GM21737 (cell line): ENCODE measurements around the gene PPARGC1A.

Experiments
- ATAC-seq: cut with Tn5 transposase; IDR thresholded peaks from one replicate; pipeline ENCODE4 v1.9.1; 2021; ENCODE audit warnings: mild to moderate bottlenecking, moderate library complexity; ENCODE audit not compliant: unreplicated experiment

The PPARGC1A gene, protein sequence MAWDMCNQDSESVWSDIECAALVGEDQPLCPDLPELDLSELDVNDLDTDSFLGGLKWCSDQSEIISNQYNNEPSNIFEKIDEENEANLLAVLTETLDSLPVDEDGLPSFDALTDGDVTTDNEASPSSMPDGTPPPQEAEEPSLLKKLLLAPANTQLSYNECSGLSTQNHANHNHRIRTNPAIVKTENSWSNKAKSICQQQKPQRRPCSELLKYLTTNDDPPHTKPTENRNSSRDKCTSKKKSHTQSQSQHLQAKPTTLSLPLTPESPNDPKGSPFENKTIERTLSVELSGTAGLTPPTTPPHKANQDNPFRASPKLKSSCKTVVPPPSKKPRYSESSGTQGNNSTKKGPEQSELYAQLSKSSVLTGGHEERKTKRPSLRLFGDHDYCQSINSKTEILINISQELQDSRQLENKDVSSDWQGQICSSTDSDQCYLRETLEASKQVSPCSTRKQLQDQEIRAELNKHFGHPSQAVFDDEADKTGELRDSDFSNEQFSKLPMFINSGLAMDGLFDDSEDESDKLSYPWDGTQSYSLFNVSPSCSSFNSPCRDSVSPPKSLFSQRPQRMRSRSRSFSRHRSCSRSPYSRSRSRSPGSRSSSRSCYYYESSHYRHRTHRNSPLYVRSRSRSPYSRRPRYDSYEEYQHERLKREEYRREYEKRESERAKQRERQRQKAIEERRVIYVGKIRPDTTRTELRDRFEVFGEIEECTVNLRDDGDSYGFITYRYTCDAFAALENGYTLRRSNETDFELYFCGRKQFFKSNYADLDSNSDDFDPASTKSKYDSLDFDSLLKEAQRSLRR

DNA sequence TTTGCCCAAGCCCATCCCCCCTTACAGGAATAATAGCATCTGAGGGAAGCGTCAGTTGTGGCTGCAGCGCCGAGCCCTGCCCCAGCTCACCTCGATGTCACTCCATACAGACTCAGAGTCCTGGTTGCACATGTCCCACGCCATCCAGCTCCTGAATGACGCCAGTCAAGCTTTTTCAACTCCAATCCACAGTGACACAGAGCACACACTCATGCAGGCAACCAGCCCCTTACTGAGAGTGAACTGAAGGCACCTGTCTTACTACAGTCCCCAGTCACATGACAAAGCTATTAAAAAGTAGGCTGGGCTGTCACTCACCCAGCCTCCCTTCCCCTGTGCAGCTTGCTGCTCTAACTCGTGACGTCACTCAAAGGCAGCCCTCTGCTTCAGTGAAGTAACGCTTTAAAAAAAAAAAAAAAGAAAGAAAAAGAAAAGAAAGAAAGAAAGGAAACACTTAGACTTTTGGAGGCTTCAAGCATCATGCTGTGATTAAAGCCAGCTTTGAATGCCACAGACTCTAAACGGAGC is at the start of gene PPARGC1A:
Gene PPARGC1A, minus strand, starts transcription at position 234 of the 528 bp plus-strand sequence. Its CDS starts 90 bp downstream, at position 144.
- ATAC-seq = no peak

DNA sequence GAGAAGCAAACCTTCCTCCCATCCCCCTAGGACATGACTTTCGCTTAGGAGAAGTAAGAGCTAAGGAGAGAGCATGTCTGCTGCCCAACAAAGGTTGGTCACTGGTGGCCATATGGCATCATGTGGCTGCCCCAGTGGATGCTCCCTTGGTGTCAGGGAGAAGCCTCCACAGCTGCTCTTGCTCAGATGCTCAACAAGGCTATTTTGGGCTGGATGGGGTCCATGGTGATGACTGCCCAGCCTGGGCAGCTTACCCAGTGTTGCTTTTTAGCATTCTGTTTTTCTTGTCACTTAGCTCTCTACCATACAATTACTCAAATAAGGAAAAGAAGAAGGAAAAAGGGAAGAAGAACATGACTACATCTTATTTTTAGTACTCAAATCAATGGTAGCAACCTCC is 48.9 kb upstream of the PPARGC1A start:
- ATAC-seq = no peak

DNA sequence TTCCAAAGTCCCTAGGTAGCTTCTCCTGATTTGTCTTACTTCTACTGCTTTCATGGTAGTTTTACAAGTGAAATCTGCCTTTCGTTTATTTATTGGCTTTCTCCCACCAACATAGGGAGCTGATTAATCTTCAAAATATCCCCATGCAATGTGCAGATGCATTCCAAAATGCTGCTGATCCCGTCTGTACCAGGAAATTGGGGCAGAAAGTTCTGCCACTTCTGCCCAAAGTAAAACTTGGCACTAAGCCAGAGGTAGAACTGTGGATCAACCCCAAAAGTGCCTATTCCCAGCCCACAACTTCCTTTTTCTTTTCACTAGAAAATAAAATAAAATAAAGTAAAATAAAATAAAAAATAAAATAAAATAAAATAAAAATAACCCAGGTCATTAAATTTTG is 47.3 kb upstream of the PPARGC1A start:
- ATAC-seq = no peak

DNA sequence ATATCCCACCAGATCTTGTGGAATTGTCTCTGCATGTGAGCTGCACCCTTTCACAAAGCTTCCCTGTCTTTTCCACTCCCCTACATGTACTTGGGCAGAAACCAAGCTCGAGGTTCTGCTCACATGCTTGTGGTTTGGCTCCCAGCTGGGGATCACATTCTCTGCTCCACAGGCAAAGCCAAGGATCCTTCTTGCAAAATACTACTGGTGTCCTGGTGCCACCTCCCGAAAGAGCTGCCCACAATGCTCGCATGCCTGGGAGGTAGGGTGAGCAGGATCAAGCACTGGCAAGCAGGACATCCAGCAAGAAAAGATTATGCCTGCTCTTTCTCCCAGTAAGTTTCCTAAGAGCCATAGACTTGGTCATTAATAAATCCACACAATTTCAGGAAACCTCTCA is 45.1 kb upstream of the PPARGC1A start:
- no peak for ATAC-seq

DNA sequence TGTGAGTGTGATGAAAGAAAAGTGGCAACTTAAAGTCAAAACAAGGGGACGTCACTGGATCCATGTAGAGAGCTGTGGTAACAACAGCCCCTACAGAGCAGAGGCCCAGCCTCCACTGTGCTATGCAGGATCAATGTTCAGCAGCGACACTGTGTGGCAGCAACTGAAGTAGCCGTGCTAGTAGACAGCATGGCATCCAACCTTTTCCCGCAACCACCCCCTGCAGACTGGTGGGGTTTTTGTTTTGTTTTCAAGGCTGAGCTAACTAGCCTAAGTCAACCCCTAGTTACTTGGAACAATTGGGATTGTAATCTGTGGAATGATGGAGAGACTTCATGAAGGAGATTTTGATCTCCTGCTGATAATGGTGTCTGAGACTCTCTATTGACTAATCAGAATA is 44.4 kb upstream of the PPARGC1A start:
- ATAC-seq = no peak

DNA sequence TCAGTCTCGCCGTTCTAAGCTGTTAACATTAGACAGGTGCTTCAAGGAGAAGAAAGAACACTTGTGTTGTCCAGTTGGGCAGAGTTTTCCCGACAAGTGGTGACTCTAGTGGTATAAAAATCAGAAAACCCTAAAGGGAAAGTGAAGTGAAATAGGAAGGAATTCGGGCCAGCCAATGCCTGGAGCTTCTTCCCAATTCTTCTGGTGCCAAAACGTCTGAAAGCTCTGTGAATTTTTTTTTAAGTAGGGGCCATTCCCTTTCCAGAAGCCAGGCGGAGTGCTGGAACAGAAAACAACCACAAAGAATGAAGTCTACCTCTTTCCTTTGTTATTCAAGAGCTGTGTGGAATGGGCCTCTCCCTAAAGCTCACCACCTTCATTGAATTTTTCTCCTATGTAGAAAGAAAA is 43.1 kb upstream of the PPARGC1A start:
- ATAC-seq = no peak

DNA sequence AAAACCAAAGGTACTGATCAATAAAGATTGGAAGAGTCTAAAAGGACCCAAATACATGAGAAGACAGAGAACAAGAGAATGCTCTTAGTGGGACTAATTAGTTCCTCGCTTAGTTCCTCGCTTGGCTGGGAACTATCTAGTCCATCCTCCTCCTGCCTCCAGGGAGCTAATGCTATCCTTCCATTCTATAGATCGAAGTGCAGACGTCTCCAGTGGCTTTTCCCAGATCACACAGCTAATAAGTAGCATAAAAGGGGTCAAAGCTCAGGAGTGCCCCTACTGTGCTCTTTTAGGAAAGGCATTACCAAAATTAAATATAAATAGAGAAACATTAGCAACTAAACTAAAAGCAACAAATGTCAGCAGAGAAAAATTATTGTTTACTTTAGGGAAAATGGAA is 42.3 kb upstream of the PPARGC1A start:
- ATAC-seq = no peak

DNA sequence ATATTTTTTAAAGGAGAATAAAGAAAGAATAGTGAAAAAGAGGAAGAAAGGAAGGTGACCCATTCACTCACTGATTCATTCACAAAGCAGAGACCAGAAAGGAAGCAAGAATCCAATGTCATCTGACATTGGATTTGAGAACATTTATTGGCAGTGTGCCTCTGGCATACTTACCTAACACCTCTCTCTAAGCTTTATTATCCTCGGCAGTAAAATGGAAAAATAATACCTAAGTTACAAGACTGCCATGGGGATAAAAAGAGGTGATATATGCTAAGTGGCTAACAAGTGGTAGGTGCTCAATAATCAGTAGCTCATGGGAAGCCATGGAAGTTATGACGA is 41.6 kb upstream of the PPARGC1A start:
- ATAC-seq = no peak

DNA sequence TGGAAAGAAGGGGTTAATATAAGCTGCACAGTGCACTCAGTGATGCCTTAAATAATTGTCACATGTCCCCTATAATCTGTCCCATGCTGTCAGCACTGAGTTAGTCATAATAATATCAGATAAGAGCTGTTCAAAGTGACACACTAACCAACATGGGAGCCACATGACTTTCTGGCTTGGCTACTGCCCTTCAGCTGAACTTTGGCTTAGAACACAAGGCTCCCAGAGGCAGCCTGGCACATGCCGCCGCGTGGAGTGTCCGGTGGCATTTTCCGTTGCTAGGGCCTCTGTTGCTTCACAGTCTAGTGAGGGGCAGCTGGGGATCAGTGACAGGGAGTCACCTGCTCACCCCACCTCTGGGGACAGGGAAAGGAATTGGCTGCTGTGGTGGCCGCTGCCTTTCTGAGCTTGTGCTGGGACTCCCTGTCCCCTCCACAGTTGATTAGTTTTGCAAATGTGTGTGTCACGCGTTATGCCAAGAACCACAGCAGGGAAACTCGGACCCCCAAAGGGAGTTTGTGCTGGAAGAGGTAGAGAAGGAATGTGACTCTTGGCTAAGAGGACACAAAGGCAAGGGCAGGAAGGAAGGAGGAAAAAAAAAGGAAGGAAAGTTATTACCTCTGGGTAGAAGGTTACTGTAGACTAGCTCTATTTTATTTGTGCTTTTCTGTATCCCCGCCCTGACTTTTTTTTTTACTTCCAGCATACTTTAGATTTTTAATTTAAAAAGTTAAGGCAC is 41.1 kb upstream of the PPARGC1A start:
- no peak for ATAC-seq

DNA sequence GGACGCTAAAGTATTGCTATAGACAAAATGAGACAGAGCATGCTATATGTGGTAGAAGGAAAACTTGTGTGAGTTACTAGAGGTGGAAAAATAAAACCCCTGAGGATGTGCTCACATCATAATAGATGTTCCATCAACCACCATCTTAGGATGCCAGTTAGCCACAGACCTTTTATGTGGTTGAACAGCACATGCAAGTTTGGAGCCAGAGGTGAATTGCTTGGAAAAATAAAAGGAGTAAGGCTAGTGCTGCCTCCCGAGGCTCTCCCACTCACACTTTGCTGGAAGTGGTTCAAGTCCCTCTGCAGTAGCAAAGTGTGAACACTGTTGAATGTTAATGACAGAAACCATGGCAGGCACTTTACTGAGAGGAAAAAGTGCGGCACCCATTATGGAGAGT is 39.4 kb upstream of the PPARGC1A start:
- ATAC-seq = no peak

DNA sequence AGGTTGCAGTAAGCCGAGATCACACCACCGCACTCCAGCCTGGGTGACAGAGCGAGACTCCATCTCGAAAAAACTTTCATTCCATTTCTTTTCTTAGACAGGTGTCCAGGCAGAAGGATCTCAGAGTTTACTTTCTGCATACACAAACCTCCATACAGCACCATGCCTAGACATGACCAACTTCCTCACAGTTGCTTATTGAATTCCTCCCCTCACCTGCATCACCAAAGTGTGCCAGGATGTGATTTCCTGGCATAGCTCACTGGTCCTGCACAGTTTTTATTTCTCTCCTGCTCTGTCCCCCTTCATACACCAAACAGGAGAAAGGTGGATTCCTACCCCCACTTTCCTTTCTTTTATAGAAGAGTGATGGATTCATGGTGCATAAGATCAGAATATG is 34.7 kb upstream of the PPARGC1A start:
- no peak for ATAC-seq

DNA sequence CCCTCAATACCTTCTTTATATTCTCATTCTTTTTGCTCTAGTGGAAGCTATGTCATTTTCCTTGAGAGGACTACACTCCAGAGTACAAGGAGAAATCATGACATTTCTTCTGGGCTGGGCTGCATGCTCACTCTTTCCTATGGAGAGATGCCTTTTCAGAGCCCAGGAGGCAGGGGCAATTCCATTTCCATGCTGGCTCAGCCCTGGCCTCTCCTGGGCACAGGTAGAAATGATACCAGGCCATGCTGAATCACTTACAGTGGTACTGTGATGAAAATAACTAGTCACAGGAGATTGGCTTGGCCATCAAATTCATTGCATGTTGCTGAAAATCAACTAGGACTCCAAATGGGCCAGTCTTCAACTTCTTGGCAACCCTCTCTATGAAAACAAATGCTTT is 34.0 kb upstream of the PPARGC1A start:
- ATAC-seq = no peak

DNA sequence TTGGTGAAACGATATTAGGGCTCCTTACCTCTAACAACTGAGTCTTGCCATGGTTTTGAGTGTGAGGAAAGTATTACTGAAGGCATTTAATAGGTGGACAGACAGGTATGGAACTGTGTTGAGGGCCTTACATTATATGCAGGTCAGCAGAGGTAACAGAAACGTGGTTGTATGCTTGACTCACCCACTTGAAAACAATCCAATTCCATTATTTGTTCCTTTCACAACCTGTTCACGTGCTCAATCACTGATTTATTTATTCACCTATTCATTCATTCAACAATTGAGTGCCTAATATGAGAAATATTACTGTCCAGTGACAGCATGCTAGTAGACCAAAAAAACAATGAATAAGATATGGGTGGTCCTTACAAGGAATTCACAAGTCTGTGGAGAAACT is 33.3 kb upstream of the PPARGC1A start:
- no peak for ATAC-seq

DNA sequence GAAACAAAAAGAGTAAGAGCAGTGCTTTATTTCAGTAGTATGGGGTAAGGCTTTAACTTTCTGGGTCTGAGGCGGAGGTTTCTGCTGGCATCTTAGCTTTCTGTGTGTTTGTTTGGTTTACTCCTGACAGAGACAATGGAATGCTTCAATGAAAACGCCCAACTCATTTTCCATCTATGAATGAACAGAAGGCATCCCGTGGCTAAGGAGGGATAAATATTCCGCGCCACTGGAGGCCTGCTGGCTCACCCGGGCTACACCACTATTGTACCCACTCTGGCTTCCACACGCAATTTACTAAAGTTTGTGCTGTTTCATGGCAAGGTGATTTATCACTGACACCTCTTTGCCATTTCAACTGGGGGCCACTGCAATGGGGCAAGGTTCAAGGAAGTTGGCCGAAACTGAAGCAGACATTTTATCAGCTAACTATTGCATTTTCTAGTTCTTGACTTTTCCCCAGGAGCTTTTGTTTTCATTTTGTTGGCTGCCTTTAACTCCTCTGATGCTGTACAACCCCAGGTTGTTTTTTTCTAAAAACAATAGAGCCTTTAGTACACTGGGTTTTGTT is 32.8 kb upstream of the PPARGC1A start:
- no peak for ATAC-seq

DNA sequence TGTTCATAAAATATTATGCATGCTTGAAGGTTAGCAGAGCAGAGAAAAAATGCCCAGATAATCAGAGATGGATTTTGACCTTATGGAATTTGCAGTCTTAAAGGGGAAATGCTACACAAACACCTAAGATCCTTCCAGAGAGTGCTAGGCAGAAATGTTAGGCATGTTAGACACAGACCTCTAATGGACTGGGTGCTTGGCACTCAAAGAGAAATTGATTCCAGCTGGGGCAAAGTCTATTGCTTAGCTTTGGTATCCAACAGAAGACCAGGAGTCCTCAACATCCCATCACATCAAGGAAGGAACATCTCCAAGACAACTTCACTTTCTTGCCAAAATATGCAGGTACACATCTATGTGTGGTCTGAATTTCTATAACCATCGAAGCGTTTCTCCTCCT is 32.2 kb upstream of the PPARGC1A start:
- ATAC-seq = no peak

DNA sequence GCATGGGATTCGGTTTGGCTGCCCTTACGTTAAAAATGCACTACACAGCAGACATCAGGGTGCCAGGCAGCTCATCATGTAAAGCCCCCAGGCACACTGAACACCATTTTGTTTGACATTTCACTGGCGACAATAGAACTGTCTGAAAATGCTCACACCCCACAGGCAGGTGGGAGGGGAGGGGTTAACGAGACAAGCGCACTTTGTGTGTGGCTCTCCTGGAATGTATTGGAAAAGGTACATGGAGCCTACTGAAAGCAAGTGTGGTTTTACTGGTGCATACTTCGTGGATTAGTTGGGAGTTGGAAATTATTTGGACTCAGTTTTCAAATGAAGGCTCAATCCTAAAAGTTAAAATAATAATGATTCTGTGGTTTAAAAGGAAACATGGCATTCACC is 31.6 kb upstream of the PPARGC1A start:
- ATAC-seq = no peak

DNA sequence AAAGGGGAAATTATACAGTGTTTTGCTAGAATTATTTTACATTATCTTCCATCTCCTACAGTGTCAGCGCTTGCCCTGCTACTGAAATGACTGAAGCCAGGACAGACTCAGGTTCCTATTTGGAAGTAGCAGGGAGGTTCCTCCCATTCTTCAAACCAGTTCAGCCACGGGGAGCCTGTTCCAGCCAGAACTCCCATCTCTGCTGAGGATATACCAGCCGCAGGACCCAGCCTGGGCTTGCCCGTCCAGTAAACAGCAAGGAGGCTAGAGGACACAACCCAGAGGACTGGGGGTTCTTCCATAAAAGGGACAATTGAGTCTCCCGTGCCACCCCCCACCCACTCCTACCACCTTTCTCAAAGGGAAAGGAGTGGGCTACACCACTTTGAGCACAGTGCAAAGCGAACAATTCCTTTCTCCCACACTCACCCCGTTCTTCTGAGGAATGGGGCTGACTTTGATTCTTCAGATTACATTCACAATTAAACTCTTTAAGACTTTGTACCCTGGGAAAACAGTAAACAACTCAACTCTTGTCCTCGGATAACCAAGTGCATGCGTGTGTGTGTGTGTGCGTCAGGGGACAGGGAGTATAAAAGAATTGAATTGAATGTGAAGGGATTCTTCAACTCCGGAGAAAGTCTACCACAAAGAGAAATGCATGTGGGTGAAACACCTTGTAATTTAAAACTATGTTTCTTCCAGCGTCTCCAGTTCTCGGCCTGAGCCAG is 31.0 kb upstream of the PPARGC1A start:
- no peak for ATAC-seq

DNA sequence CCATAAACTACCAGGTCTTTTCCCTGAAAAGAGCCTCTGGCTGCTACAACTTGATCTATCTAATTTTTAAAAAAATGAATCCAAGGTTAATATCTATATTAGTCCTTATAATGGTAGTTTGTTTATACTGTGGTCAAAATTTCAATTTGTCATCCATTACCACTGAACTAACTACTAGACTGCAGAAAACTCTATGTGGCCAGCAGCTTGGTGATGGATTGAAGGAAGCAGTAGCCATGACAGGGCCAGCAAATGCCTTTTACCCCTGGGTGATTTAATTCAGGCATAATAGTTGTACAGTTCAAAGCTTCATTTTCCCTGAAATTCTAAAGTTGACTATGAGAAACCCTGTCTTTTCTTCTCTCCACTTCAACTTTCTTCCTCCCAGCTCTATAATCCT is 30.4 kb upstream of the PPARGC1A start:
- ATAC-seq = no peak

DNA sequence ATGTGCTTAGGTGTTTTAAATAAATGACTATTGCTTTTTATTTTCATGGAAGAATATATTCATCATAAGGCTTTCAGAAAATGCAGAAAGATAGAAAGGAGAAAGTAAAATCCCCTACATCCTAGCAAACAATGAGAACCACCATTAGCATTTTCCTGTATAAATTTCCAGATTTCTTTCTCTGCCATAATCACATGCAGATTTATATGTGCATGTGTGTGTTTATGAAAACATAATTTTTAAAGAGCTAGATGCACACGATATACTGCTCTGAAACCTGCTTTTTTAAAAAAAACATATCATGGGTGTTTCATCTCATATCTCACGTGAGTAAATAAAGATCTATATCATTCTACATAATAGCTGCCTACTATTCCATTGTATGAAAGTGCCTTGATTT is 26.4 kb upstream of the PPARGC1A start:
- no peak for ATAC-seq

DNA sequence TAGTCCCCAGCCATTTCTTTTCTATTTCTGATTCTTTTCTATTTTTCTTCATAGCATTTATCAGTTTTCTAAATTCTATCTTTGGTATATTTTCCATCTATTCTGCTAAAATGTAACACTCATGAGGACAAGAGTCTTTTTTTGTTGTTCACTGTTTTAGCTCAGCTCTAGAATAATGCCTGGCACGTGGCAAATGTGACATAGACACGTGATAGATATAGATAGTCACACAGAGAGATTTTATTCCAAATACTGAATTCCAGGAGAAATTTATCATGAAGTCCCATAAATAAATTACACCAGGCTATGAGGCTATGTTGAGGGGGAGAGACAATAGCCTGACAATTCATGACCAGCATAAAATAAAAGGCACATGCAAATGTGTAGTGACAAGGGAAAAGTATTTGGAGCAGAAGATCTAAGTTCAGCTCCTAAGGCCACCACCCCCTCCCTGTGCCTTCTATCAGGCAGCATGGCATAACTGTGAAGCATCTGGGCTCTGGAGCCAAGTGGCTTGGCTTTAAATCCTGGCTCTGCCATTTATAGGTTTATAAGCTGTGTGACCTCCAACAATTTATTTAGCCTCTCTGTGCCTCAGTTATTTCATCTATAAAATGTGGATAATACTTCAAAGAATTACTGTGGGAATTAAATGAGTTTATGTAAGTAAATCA is 25.7 kb upstream of the PPARGC1A start:
- ATAC-seq = no peak
